Smooth muscle cell (in vitro differentiated cells): ENCODE measurements around the gene DEGS2. TPM values are rescaled to one million over a fixed set of nuclear protein-coding genes. Genes with fewer than 3 reads are reported as not detected.

Experiments used
- DNase-seq: peaks from one replicate; lab custom pipeline; 2025; ENCODE audit not compliant: unreplicated experiment; lab: John Stamatoyannopoulos, UW
- H2AFZ ChIP-seq: fragments of 200-600 bp; sonication (generic); 2 replicates; pipeline ENCODE4 v1.6.0; 2016; ENCODE audit warnings: antibody characterized with exemption, low read depth, mild to moderate bottlenecking
- H3F3A ChIP-seq: fragments of 200-600 bp; sonication (generic); 2 replicates; pipeline ENCODE4 v1.6.0; 2017; ENCODE audit warnings: antibody characterized with exemption, low read depth
- H3K27ac ChIP-seq: fragments of 200-600 bp; sonication (generic); 2 replicates; pipeline ENCODE4 v1.5.1; 2016; ENCODE audit warnings: low read depth, mild to moderate bottlenecking
- H3K27me3 ChIP-seq: fragments of 200-600 bp; sonication (generic); 2 replicates; pipeline ENCODE4 v1.6.1; 2016; ENCODE audit warnings: low read depth, mild to moderate bottlenecking
- H3K36me3 ChIP-seq: fragments of 200-600 bp; sonication (generic); 2 replicates; pipeline ENCODE4 v1.5.1; 2016; ENCODE audit warnings: low read depth
- H3K4me1 ChIP-seq: fragments of 200-600 bp; sonication (generic); 2 replicates; pipeline ENCODE4 v1.5.1; 2016; ENCODE audit warnings: low read depth
- H3K4me2 ChIP-seq: fragments of 200-600 bp; sonication (generic); 2 replicates; pipeline ENCODE4 v1.6.0; 2016; ENCODE audit warnings: mild to moderate bottlenecking
- H3K4me3 ChIP-seq: fragments of 200-600 bp; sonication (generic); 2 replicates; pipeline ENCODE4 v1.5.1; 2016; ENCODE audit warnings: mild to moderate bottlenecking
- H3K79me2 ChIP-seq: fragments of 200-600 bp; sonication (generic); 2 replicates; pipeline ENCODE4 v1.6.0; 2016; ENCODE audit warnings: low read depth, mild to moderate bottlenecking
- H3K9ac ChIP-seq: fragments of 200-600 bp; sonication (generic); 2 replicates; pipeline ENCODE4 v1.6.0; 2016; ENCODE audit warnings: low read depth
- H3K9me3 ChIP-seq: fragments of 200-600 bp; sonication (generic); replicated peaks from 2 replicates; pipeline ENCODE4 v1.5.1; 2016; ENCODE audit warnings: low read depth
- H4K20me1 ChIP-seq: fragments of 200-600 bp; sonication (generic); 2 replicates; pipeline ENCODE4 v1.6.0; 2016; ENCODE audit warnings: low read depth
- WGBS: methylation state at CpG from one replicate; pipeline ENCODE4 v1.1.7; 2016; ENCODE audit warnings: low lambda C conversion rate; 5-methylcytosine and 5-hydroxymethylcytosine counted together
- polyA plus RNA-seq: library from polyadenylated mRNA; unstranded; fragments of >200 nt; fragmentation: Nextera tagmentation; extraction: Ambion mirVana; gene quantifications from 2 replicates; pipeline ENCODE4 v1.2.1, GENCODE V29; 2016
- total RNA-seq: library from RNA; depleted of rRNA; stranded (reverse); fragments of >200 nt; gene quantifications from 2 replicates; pipeline ENCODE4 v1.2.3, GENCODE V29; 2014
- TF ChIP-seq, protein P1 (sequence below): fragments of 200-600 bp; sonication (generic); IDR thresholded peaks from 2 replicates; pipeline ENCODE4 v1.5.1; 2017; ENCODE audit warnings: borderline replicate concordance, mild to moderate bottlenecking, antibody characterized with exemption; ENCODE audit not compliant: insufficient read depth, poor library complexity, severe bottlenecking

The DEGS2 gene
- total and polyA plus RNA-seq, 2 experiments from 2014 or later: 0.45 to 0.83 TPM

DNA sequence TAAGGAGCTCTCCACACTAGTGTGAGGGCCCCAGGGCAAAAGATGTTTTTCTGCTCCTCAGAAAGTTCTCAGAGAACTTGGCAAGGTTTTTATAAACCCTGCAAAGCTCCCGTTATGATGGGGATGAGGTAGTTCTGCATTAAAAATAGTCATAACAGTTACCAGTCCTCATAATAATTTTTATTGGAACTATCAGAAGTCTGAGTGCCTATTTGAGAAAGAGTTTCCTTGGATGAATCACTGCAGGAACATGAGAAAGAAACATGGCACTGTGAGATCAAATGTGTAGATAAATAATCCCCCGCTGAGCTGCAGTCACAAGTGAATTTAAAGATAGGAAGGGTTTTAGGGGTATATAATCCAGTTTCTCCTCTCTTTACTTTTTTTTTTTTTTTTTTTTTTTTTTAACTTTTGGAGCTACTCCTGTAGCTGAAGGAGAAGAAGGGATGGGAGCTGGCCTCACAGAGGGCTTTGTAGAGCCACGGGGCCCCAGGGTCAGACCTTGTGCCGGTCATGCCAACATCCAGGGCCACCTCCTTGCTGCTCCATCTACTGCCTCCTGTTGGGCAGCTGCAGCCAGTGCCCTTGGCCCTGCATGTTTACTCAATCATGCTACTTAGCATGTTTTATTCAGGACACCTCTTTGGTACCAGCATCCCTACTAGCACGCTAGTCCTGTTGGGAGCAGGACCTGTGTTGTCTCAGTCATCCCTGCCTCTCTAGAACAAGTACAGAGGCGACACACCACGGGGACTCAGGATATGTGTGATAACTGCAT, 54.7 kb downstream of the DEGS2 start:
- Histone ChIP-seq H3K36me3 (no peaks in the 10 kb centered on the region), H3F3A (no peaks in the 10 kb centered on the region), H3K9ac (no peak overlapping the region), H3K4me2 (peak overlapping the region; percentile 3), H2AFZ (no peak overlapping the region), H3K27me3 (no peaks in the 10 kb centered on the region), H3K9me3 (no peaks in the 10 kb centered on the region), H3K4me3 (no peak overlapping the region), H3K4me1 (no peaks in the 10 kb centered on the region), H4K20me1 (no peaks in the 10 kb centered on the region), H3K79me2 (no peaks in the 10 kb centered on the region), H3K27ac (no peak overlapping the region)
- TF ChIP-seq, protein P1, sequence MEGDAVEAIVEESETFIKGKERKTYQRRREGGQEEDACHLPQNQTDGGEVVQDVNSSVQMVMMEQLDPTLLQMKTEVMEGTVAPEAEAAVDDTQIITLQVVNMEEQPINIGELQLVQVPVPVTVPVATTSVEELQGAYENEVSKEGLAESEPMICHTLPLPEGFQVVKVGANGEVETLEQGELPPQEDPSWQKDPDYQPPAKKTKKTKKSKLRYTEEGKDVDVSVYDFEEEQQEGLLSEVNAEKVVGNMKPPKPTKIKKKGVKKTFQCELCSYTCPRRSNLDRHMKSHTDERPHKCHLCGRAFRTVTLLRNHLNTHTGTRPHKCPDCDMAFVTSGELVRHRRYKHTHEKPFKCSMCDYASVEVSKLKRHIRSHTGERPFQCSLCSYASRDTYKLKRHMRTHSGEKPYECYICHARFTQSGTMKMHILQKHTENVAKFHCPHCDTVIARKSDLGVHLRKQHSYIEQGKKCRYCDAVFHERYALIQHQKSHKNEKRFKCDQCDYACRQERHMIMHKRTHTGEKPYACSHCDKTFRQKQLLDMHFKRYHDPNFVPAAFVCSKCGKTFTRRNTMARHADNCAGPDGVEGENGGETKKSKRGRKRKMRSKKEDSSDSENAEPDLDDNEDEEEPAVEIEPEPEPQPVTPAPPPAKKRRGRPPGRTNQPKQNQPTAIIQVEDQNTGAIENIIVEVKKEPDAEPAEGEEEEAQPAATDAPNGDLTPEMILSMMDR: no peak
- DNase-seq: no peak
- WGBS: 77% methylated on average over 7 of the region's 7 CpGs

DNA sequence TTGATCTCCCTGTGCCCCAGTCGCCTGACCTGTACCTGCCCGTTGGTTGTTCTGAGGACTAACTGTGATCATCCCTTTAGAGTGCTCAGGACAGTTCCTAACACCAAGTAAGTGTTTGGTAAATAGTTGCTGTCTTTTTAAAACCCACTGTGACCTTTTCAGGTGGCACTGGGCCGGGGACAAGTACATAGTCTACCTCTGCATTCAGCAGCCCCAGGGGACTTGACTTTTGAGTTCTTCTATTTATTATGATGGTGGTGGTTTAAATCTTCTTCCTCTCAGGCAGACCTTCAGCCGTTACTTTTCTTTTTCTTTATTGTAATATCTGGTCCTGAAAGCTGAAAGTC, 55.5 kb downstream of the DEGS2 start:
- Histone ChIP-seq H3K4me1 (no peaks in the 10 kb centered on the region), H3K4me2 (no peak overlapping the region), H3K27me3 (no peaks in the 10 kb centered on the region), H3K36me3 (no peaks in the 10 kb centered on the region), H3K9ac (no peak overlapping the region), H3K9me3 (no peaks in the 10 kb centered on the region), H3K27ac (no peak overlapping the region), H4K20me1 (no peaks in the 10 kb centered on the region), H2AFZ (no peak overlapping the region), H3F3A (no peaks in the 10 kb centered on the region), H3K79me2 (no peaks in the 10 kb centered on the region), H3K4me3 (no peak overlapping the region)
- whole genome bisulfite sequencing: 93% methylated on average over 4 of the region's 4 CpGs
- no peak for DNase-seq
- TF ChIP-seq, protein P1: no peak

- no peak for DNase-seq
- 92% methylated on average over 10 of the region's 10 CpGs for WGBS
- H4K20me1 ChIP-seq: no peaks in the 10 kb centered on the region
- H3F3A ChIP-seq: no peaks in the 10 kb centered on the region
- H3K27me3 ChIP-seq: no peaks in the 10 kb centered on the region
- H3K9ac ChIP-seq: no peak overlapping the region
- H3K79me2 ChIP-seq: no peaks in the 10 kb centered on the region
- H3K4me2 ChIP-seq: no peak overlapping the region
- H3K36me3 ChIP-seq: no peaks in the 10 kb centered on the region
- no peak overlapping the region for H2AFZ ChIP-seq
- TF ChIP-seq, protein P1: no peak
- no peak overlapping the region for H3K27ac ChIP-seq
- no peaks in the 10 kb centered on the region for H3K4me1 ChIP-seq
- no peak overlapping the region for H3K4me3 ChIP-seq
- no peaks in the 10 kb centered on the region for H3K9me3 ChIP-seq
These were observed 56.0 kb downstream of the DEGS2 start for GRCh38 chr14:100103250-100104005.
